ENCODE data around the gene RASAL1. TPM values are rescaled to one million over a fixed set of nuclear protein-coding genes. Genes with fewer than 3 reads are reported as not detected.

The RASAL1 gene
- not detected for total RNA-seq
- long read RNA-seq, donor 1, result 0 reads
- long read RNA-seq, donor 2, result 0 reads

- DNase-seq (ENCODE audit: low spot score), result no peak
- intact Hi-C loops (cut with DNase I), result no loop called here
These were observed at the start of gene RASAL1 for GRCh38 chr12:113135178-113136127. RASAL1 (minus strand) TSS chr12:113135761; CDS start chr12:113135462, 299 bp downstream.

GRCh38 chr12:113184900-113185179, 49.3 kb upstream of the RASAL1 start:
- intact Hi-C loops (cut with DNase I), result no loop called here
- DNase-seq (ENCODE audit: low spot score), result peak; percentile 97

DNA sequence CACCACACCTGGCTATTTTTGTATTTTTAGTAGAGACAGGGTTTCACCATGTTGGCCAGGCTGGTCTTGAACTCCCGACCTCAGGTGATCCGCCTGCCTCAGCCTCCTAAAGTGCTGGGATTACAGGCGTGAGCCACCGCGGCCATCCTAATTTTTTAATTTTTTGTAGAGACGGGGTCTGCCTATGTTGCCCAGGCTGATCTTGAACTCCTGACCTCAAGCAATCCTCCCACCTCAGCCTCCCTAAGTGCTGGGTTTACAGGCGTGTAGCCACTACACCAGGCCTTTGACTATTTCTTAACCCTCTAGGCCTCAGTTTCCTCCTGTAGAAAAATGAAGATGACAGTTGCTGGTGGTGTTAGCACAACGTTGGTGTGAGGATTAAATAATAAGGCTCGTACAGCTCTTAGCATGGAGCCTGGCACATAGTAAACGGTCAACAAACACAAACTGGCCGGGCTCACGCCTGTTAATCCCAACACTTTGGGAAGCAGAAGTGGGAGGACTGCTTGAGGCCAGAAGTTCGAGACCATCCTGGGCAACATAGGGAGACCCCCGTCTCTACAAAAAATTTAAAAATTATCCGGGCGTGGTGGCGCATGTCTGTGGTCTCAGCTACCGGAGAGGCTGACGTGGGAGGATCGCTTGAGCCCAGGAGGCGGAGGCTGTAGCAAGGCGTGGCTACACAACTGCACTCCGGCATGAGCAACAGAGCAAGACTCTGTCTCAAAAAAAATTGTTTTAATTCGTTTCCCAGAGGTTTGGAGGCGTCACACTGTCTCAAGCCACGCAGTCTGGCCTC, 48.7 kb upstream of the RASAL1 start:
- no peak for DNase-seq (ENCODE audit: low spot score)
- intact Hi-C loops (cut with DNase I), result no loop called here

DNA sequence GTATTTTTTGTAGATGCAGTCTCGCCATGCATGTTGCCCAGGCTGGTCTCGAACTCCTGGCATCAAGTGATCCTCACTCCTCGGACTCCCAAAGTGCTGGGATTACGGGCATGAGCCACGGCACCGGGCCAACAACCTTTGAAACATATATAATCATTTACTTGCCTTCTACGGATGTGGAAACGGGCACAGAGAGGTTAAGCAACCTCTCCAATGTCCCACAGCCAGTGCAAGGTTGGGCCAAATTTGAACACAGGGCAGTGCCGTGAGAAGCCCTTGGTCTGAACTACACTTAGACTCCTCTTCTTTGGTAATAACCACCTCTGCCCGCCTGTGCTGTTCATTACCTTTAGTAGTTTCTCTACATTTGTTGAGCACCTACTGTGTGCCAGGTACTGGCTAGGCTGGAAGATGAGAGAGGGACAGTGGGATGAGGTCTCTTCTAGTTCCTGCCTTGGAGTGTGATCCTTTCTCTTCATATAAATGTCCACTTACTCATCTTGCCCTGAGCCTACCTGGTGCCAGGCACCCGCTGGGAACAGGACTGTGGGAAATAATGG, 47.5 kb upstream of the RASAL1 start:
- DNase-seq (ENCODE audit: low spot score), result no peak
- intact Hi-C loops (cut with DNase I), result no loop called here

DNA sequence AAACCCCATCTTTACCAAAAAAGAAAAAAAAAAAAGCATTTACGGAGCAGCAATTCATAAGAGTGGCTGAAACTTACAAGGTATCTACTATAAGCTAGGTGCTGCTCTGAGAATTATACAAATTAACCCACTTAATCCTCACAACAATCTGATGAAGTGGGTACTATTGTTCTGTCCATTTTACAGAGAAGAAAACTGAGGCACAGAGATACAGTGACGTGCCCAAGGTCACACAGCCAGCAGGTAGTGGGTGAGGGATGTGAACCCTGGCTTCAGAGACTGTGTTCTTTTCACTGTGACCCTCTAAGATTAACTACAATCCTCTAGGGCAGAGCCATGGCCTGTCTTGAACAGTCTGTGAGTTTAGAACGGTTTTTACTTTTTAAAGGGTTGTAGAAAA, 46.4 kb upstream of the RASAL1 start:
- intact Hi-C loops (cut with DNase I), result no loop called here

GRCh38 chr12:113180333-113180732, 44.8 kb upstream of the RASAL1 start:
- no peak for DNase-seq (ENCODE audit: low spot score)
- intact Hi-C loops (cut with DNase I), result no loop called here

More for the DNA sequence above, 46.4 kb upstream of the RASAL1 start:
- DNase-seq (ENCODE audit: low spot score), result no peak

- DNase-seq (ENCODE audit: low spot score), result no peak
- intact Hi-C loops (cut with DNase I), result no loop called here
These were observed 43.5 kb upstream of the RASAL1 start for GRCh38 chr12:113179023-113179422.

DNA sequence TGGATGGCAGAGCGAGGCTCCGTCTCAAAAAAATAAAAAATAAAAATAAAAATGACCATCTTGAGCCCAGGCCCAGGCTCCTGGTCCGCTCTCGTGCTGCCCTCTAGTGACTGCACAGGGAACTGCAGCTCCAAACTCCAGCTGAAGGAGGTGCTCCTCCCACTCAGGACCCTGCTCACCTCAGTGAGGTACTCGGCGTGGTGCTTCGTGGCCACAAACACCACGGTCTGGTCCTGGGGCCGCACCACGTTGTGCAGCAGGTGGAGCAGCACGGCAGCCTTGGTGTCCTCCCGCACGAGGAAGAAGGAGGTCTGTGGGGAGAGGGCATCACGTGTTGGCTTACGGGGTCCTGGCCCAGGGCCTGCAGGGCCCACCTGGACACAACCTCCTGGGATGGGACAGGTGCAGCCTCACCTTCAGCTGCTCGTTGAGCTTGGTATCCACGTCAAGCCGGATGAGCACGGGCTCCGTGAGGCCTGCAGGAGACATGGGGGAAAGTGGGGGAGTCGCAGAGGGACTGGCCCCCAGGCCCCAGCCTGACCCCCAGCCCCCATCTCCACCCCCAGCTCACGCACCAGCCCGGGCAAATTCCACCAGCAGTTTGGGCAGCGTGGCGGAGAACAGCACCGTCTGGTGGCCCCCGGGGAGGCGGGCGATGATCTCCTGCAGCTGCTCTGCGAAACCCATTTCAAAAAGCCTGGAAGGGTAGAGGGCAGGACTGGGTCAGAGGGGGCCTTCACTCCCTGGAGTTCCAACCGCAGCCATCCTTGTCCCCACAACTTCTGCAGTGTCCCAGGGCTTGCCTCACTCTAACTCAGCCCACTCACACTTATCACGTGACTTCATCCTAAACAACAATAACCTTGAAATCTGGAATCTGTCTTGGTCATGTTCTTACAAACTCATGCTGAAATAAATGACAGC, 39.2 kb upstream of the RASAL1 start:
- peak; percentile 93 for DNase-seq (ENCODE audit: low spot score)
- intact Hi-C loops (cut with DNase I), result no loop called here

- DNase-seq (ENCODE audit: low spot score), result no peak
- intact Hi-C loops (cut with DNase I), result no loop called here
These were observed 37.6 kb upstream of the RASAL1 start for GRCh38 chr12:113173081-113173698.

GRCh38 chr12:113172185-113172584, 36.6 kb upstream of the RASAL1 start:
- intact Hi-C loops (cut with DNase I), result no loop called here
- DNase-seq (ENCODE audit: low spot score), result peak; percentile 79

GRCh38 chr12:113171543-113171942, 36.0 kb upstream of the RASAL1 start:
- intact Hi-C loops (cut with DNase I), result no loop called here
- no peak for DNase-seq (ENCODE audit: low spot score)

DNA sequence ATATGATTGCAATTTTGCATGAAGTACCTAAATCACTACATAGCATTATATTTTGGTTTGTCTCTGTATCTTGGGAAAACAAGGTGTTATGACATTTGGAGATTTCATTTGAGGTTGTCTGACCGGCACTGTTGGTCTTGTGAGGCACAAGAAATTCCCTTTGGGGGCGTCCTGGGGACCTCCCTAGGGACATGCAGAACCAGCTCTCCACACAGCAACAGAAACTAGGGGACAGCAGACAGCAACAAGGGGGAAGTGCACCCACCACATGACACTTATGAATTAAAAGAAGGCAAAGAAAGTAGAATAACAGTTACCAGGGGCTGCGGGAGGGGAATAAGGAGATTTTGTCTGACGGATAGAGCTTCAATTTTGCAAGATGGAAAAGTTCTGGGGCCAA, 35.4 kb upstream of the RASAL1 start:
- no peak for DNase-seq (ENCODE audit: low spot score)
- intact Hi-C loops (cut with DNase I), result no loop called here

DNA sequence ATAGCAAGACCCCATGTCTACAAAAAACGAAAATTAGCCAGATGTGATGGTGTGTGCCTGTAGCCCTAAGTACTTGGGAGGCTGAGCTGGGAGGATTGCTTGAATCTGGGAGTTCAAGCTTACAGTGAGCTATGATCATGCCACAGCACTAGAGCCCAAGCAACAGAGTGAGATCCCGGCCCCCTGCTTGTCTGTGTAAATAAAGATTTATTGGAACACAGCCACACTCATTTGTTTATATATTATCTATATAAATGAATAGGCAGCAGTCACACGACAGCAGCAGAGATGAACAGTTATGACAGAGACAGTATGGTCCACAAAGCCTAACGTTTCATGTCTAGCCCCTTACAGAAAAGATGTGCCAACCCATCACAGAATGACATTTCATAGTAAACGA, 34.9 kb upstream of the RASAL1 start:
- intact Hi-C loops (cut with DNase I), result no loop called here
- DNase-seq (ENCODE audit: low spot score), result no peak

DNA sequence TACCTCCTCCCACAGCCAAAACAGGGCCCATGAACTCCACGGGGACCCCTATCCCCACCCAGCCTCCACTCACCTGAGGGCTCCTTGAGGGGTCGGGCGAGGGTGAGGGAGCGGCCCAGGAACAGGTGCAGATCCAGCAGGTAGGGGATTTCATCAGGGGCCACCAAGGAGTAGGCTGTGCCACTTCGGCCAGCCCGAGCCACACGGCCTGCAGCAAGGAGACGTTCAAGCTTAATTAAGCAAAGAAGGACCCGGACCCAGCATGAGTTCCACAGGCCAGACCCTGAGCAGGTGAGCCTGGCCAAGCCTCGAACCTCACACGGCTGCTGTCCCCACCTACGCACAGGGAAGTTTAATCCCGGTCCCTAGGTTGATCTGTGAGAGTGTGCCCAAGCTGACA, 34.1 kb upstream of the RASAL1 start:
- no peak for DNase-seq (ENCODE audit: low spot score)
- intact Hi-C loops (cut with DNase I), result no loop called here

- intact Hi-C loops (cut with DNase I), result no loop called here
These were observed 32.3 kb upstream of the RASAL1 start for GRCh38 chr12:113167868-113168267.

GRCh38 chr12:113165521-113166450, 30.2 kb upstream of the RASAL1 start:
- no peak for DNase-seq (ENCODE audit: low spot score)
- intact Hi-C loops (cut with DNase I), result no loop called here

More at GRCh38 chr12:113167868-113168267, 32.3 kb upstream of the RASAL1 start:
- DNase-seq (ENCODE audit: low spot score), result no peak

DNA sequence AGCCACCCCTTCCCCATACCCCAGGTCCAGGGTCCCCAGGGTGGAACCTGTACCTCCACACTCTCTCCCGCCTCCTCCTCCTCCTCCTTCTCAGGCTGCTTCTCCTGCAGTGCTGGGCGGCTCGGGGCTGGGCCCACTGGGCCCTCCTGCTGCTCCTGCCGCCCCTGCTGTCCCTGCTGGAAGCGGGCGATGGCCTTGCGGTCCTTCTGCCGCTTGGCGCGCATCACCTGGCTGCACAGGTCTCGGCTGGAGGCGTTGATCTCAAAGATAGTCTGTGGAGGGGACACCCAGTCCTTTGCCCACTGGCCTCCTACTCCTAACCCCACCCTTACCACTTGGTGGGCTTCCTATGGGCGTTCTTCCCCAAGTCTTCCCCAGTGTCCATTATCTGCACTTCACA, 28.5 kb upstream of the RASAL1 start:
- intact Hi-C loops (cut with DNase I), result no loop called here
- DNase-seq (ENCODE audit: low spot score), result no peak

DNA sequence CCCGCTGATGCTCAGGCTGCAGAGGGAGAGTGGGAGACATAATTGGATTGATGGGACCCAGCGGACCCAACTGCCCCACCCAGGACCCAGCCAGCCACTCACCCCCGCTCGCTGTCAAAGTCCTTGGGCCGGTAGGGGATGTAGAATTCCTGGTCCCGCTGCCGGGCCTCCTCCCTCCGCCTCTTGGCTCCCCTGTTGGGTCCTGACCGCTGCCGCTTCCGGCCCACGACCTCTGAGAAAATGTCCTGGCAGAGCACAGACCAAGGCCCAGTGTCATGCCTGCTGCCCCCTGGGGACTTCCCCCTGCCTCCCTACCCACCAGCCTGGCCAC, 27.4 kb upstream of the RASAL1 start:
- no peak for DNase-seq (ENCODE audit: low spot score)
- intact Hi-C loops (cut with DNase I), result no loop called here
